Measurements from ENCODE around the gene CAMK1D. TPM values are rescaled to one million over a fixed set of nuclear protein-coding genes. Genes with fewer than 3 reads are reported as not detected.

CAMK1D gene
- total and polyA plus RNA-seq, 2 donors (not counting 3 experiments of a cell fraction or from before 2014, with no cell fraction given), result 0.37 to 4.2 TPM

DNA sequence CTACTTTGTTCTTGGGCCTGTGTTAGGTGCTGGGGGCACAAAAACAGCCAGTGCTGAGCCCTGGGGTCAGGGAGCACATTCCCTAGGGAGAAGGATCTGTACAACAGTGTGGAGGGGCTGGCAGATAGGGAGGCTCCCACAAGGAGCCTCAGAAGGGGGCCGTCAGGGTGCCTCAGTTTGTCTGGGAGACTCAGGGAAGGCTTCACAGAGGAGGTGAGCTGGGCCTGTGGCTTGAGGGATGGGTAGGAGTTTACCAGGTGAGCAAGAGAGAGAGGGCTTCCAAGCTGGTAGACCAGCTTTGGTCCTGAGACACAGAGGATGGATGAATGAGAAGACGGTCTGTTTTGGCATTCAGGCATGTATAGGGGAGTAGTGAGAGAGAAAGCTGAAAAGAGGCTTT is 52.1 kb downstream of the CAMK1D start:
- Histone ChIP-seq H3K9ac (replicated peaks; ENCODE audit: extremely low read depth, insufficient read depth, low read length) (no peak overlapping the region), H3K4me1 (ENCODE audit: control insufficient read depth, extremely low read depth, insufficient read depth, low read length) (no peaks in the 10 kb centered on the region), H3K36me3 (ENCODE audit: control insufficient read depth in 2 of 2, extremely low read depth in 1 of 2, insufficient read depth in 2 of 2, low read length in 2 of 2) (no peaks in the 10 kb centered on the region), H3K27ac (ENCODE audit: insufficient read depth, low read depth, low read length) (no peak overlapping the region), H3K9me3 (replicated peaks; ENCODE audit: control insufficient read depth, insufficient read depth, low read length) (no peaks in the 10 kb centered on the region), H4K20me1 (replicated peaks; ENCODE audit: control insufficient read depth, extremely low read depth, insufficient read depth, low read length) (no peaks in the 10 kb centered on the region), H3K79me2 (ENCODE audit: control insufficient read depth, insufficient read depth, low read length) (no peaks in the 10 kb centered on the region), H3K4me3 (replicated peaks in 1 of 3; ENCODE audit: insufficient read depth in 1 of 3, low read depth in 1 of 3, low read length in 3 of 3) (no peak overlapping the region), H3K4me2 (ENCODE audit: insufficient read depth, low read length) (no peak overlapping the region), H3K9me1 (replicated peaks; ENCODE audit: control insufficient read depth, extremely low read depth, insufficient read depth, low read length) (no peaks in the 10 kb centered on the region), H2AFZ (ENCODE audit: low read depth, low read length) (no peak overlapping the region), H3K27me3 (ENCODE audit: control insufficient read depth in 2 of 2, insufficient read depth in 2 of 2, low read length in 2 of 2) (peaks cover 3 to 4% of the 10 kb centered on the region in 2 experiments)
- TF ChIP-seq, protein P1, sequence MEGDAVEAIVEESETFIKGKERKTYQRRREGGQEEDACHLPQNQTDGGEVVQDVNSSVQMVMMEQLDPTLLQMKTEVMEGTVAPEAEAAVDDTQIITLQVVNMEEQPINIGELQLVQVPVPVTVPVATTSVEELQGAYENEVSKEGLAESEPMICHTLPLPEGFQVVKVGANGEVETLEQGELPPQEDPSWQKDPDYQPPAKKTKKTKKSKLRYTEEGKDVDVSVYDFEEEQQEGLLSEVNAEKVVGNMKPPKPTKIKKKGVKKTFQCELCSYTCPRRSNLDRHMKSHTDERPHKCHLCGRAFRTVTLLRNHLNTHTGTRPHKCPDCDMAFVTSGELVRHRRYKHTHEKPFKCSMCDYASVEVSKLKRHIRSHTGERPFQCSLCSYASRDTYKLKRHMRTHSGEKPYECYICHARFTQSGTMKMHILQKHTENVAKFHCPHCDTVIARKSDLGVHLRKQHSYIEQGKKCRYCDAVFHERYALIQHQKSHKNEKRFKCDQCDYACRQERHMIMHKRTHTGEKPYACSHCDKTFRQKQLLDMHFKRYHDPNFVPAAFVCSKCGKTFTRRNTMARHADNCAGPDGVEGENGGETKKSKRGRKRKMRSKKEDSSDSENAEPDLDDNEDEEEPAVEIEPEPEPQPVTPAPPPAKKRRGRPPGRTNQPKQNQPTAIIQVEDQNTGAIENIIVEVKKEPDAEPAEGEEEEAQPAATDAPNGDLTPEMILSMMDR (IDR thresholded peaks at IDR 0.05; ENCODE audit: extremely low read depth in 1 of 2, insufficient read depth in 1 of 2, low read depth in 1 of 2, low read length in 2 of 2), result no peak
- no peak for TF ChIP-seq GATA2 (IDR thresholded peaks at IDR 0.05; ENCODE audit: insufficient read depth, insufficient read length, low read depth, low read length)
- TF ChIP-seq JUN (IDR thresholded peaks at IDR 0.05; ENCODE audit: borderline replicate concordance, insufficient read depth, insufficient read length, low read depth), result no peak
- TF ChIP-seq POLR2AphosphoS5 (IDR thresholded peaks at IDR 0.05; ENCODE audit: insufficient read depth, low read depth, low read length), result no peak
- TF ChIP-seq, protein P2, sequence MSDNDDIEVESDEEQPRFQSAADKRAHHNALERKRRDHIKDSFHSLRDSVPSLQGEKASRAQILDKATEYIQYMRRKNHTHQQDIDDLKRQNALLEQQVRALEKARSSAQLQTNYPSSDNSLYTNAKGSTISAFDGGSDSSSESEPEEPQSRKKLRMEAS (IDR thresholded peaks at IDR 0.05; ENCODE audit: insufficient read depth, insufficient read length), result no peak
- no peak for TF ChIP-seq POLR2A (IDR thresholded peaks at IDR 0.05; ENCODE audit: low read depth, low read length)
- TF ChIP-seq MYC (IDR thresholded peaks at IDR 0.05; ENCODE audit: low read depth, low read length), result no peak
- no peak for TF ChIP-seq FOS (IDR thresholded peaks at IDR 0.05; ENCODE audit: borderline replicate concordance, insufficient read depth, low read length)
- no peak for TF ChIP-seq EZH2 (IDR thresholded peaks at IDR 0.05; ENCODE audit: borderline replicate concordance, low read depth, low read length, severe bottlenecking)
- intact Hi-C loops (cut with micrococcal nuclease), result no loop called here
- no TSS peak for BruUV-seq (replicated peaks)
- POLR2A ChIA-PET, result no interaction called here
- DNase-seq (ENCODE audit: low read depth, low spot score), result no peak
- CTCF ChIA-PET, result interaction anchor here (0.5 kb wide), 1 partner anchor 609 kb away, joined by 5 read pairs; no protein-coding TSS in a partner anchor
- dilution Hi-C loops (cut with MboI; ENCODE audit: extremely low pct_ligation_motif_present, low sequenced_read_pairs), result no loop called here
- FAIRE-seq, result no peak

All from endothelial cell of umbilical vein (primary cell).